ENCODE results near the gene LRRC25. TPM values are rescaled to one million over a fixed set of nuclear protein-coding genes. Genes with fewer than 3 reads are reported as not detected.

LRRC25 gene
- total RNA-seq, 4 donors from 2014 or later, result 3.3 to 4.9 (median 4.1) TPM; not detected in 1

DNA sequence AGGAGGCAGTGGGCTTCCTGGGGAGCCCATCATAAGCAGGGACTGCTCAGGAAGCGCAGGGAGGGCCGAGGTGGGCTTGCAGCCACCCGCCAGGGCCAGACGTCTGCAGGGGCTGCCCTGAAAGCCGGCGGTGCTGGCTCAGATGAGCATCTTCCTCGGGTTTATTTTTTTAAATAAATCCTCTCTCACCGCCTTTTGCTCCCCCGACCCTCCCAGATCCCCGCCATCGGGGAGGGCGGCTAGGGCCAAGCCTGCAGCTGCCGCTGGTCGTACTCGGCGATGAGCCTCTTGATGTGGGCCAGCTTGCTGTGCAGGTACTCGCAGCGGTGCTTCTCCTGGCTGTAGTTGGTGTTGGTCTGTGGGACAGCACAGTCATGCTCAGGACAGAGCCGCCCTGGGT, 47.1 kb upstream of the LRRC25 start:
- DNase-seq, result no peak
- Histone ChIP-seq H3K27ac (peak overlapping the region in 1 of 4 donors; percentile 12), H3K36me3 (peaks cover 0 to 41% (median 15%) of the 10 kb centered on the region in 4 donors), H3K27me3 (no peaks in the 10 kb centered on the region), H3K4me1 (peaks cover 0 to 8% (median 7%) of the 10 kb centered on the region in 4 donors), H3K4me3 (no peak overlapping the region), H3K9me3 (no peaks in the 10 kb centered on the region)
- TF ChIP-seq, protein P1, sequence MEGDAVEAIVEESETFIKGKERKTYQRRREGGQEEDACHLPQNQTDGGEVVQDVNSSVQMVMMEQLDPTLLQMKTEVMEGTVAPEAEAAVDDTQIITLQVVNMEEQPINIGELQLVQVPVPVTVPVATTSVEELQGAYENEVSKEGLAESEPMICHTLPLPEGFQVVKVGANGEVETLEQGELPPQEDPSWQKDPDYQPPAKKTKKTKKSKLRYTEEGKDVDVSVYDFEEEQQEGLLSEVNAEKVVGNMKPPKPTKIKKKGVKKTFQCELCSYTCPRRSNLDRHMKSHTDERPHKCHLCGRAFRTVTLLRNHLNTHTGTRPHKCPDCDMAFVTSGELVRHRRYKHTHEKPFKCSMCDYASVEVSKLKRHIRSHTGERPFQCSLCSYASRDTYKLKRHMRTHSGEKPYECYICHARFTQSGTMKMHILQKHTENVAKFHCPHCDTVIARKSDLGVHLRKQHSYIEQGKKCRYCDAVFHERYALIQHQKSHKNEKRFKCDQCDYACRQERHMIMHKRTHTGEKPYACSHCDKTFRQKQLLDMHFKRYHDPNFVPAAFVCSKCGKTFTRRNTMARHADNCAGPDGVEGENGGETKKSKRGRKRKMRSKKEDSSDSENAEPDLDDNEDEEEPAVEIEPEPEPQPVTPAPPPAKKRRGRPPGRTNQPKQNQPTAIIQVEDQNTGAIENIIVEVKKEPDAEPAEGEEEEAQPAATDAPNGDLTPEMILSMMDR (IDR thresholded peaks at IDR 0.05), result no peak
- TF ChIP-seq POLR2AphosphoS5 (IDR thresholded peaks at IDR 0.05) (no peak), EP300 (IDR thresholded peaks at IDR 0.05; ENCODE audit: low read depth) (no peak), POLR2A (IDR thresholded peaks at IDR 0.05) (no peak)
- WGBS, 2 donors (ENCODE audit: low coverage in 1 of 2), result 93% methylated on average over 16 of the region's 19 CpGs; no CpG with 5 or more reads in 1 of the 2 donors
- in situ Hi-C loops (cut with MboI; ENCODE audit: low pct_ligation_motif_present in 1 of 4, low pct_unique_long_range_greater_than_20kb in 1 of 4, low sequenced_read_pairs in 3 of 4), result loop anchor here in 1 of 4 donors (10.0 kb wide), 1 partner anchor 410 kb away; no protein-coding TSS in a partner anchor
- intact Hi-C loops (cut with DNase I; ENCODE audit: low total_unique reads), result loop anchor here (10.0 kb wide), 1 partner anchor 410 kb away; no protein-coding TSS in a partner anchor

GRCh38 chr19:18443831-18444230, 46.4 kb upstream of the LRRC25 start:
- H3K36me3 ChIP-seq, result peaks cover 0 to 34% (median 13%) of the 10 kb centered on the region in 4 donors
- H3K4me3 ChIP-seq, result no peak overlapping the region
- no peaks in the 10 kb centered on the region for H3K9me3 ChIP-seq
- in situ Hi-C loops (cut with MboI; ENCODE audit: low pct_ligation_motif_present in 1 of 4, low pct_unique_long_range_greater_than_20kb in 1 of 4, low sequenced_read_pairs in 3 of 4), result loop anchor here in 1 of 4 donors (10.0 kb wide), 1 partner anchor 411 kb away; no protein-coding TSS in a partner anchor
- 96% methylated on average over 11 of the region's 11 CpGs; no CpG with 5 or more reads in 1 of the 2 donors for WGBS, 2 donors (ENCODE audit: low coverage in 1 of 2)
- no peaks in the 10 kb centered on the region for H3K27me3 ChIP-seq
- TF ChIP-seq POLR2A (IDR thresholded peaks at IDR 0.05) (no peak), POLR2AphosphoS5 (IDR thresholded peaks at IDR 0.05) (no peak), EP300 (IDR thresholded peaks at IDR 0.05; ENCODE audit: low read depth) (no peak)
- TF ChIP-seq, protein P1 (IDR thresholded peaks at IDR 0.05), result no peak
- intact Hi-C loops (cut with DNase I; ENCODE audit: low total_unique reads), result loop anchor here (10.0 kb wide), 1 partner anchor 411 kb away; no protein-coding TSS in a partner anchor
- DNase-seq, result no peak
- H3K4me1 ChIP-seq, result peaks cover under 1 to 10% (median 7%) of the 10 kb centered on the region in 4 donors
- H3K27ac ChIP-seq, result no peak overlapping the region

DNA sequence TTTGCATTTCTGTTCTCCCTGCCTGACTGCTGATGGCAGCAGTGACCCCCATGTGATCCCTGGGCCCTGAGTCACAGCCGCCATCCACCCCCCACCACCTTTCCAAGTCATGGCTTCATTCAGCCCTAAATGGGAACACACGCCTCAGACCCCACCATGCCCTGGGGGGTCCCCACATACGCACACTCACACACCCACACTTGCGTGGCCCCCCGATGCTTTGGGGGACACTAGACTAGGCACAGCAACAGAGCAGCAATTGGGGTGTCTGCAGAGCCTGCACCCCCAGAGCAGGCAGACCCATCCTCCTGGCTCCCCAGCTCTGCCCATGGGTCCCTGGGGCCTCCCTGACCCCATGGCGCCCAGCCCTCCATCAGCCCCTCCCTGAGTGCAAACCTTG, 46.0 kb upstream of the LRRC25 start:
- Histone ChIP-seq H3K4me3 (no peak overlapping the region), H3K27me3 (peaks cover 2% of the 10 kb centered on the region), H3K4me1 (peaks cover 5 to 14% (median 10%) of the 10 kb centered on the region in 4 donors), H3K9me3 (no peaks in the 10 kb centered on the region), H3K36me3 (peaks cover 0 to 31% (median 12%) of the 10 kb centered on the region in 4 donors), H3K27ac (no peak overlapping the region)
- TF ChIP-seq POLR2A (IDR thresholded peaks at IDR 0.05) (no peak), EP300 (IDR thresholded peaks at IDR 0.05; ENCODE audit: low read depth) (no peak), POLR2AphosphoS5 (IDR thresholded peaks at IDR 0.05) (no peak)
- TF ChIP-seq, protein P1 (IDR thresholded peaks at IDR 0.05), result no peak
- WGBS, 2 donors (ENCODE audit: low coverage in 1 of 2), result 98% methylated on average over 6 of the region's 6 CpGs; no CpG with 5 or more reads in 1 of the 2 donors
- DNase-seq, result no peak
- in situ Hi-C loops (cut with MboI; ENCODE audit: low pct_ligation_motif_present in 1 of 4, low pct_unique_long_range_greater_than_20kb in 1 of 4, low sequenced_read_pairs in 3 of 4), result loop anchor here in 1 of 4 donors (10.0 kb wide), 1 partner anchor 411 kb away; no protein-coding TSS in a partner anchor
- intact Hi-C loops (cut with DNase I; ENCODE audit: low total_unique reads), result loop anchor here (10.0 kb wide), 1 partner anchor 411 kb away; no protein-coding TSS in a partner anchor

GRCh38 chr19:18442941-18443340, 45.5 kb upstream of the LRRC25 start:
- DNase-seq, result no peak
- Histone ChIP-seq H3K36me3 (peaks cover 0 to 31% (median 12%) of the 10 kb centered on the region in 4 donors), H3K27ac (no peak overlapping the region), H3K9me3 (no peaks in the 10 kb centered on the region), H3K27me3 (peaks cover 6% of the 10 kb centered on the region), H3K4me1 (peaks cover 10 to 19% (median 15%) of the 10 kb centered on the region in 4 donors), H3K4me3 (no peak overlapping the region)
- in situ Hi-C loops (cut with MboI; ENCODE audit: low pct_ligation_motif_present in 1 of 4, low pct_unique_long_range_greater_than_20kb in 1 of 4, low sequenced_read_pairs in 3 of 4), result loop anchor here in 1 of 4 donors (10.0 kb wide), 1 partner anchor 412 kb away; no protein-coding TSS in a partner anchor
- TF ChIP-seq POLR2A (IDR thresholded peaks at IDR 0.05) (no peak), EP300 (IDR thresholded peaks at IDR 0.05; ENCODE audit: low read depth) (no peak), POLR2AphosphoS5 (IDR thresholded peaks at IDR 0.05) (no peak)
- TF ChIP-seq, protein P1 (IDR thresholded peaks at IDR 0.05), result no peak
- WGBS, 2 donors (ENCODE audit: low coverage in 1 of 2), result 86% methylated on average over 11 of the region's 12 CpGs; no CpG with 5 or more reads in 1 of the 2 donors
- intact Hi-C loops (cut with DNase I; ENCODE audit: low total_unique reads), result loop anchor here (10.0 kb wide), 1 partner anchor 412 kb away; no protein-coding TSS in a partner anchor
